HUES6 (cell line): Measurements from ENCODE around the gene DHH.

Source experiments
- H3K27ac ChIP-seq: 2 replicates; pipeline ENCODE4 v1.7.0; 2013; ENCODE audit warnings: low read depth, mild to moderate bottlenecking, low read length, inconsistent platforms
- H3K27me3 ChIP-seq: 2 replicates; pipeline ENCODE4 v1.6.1; 2013; ENCODE audit warnings: low read length; ENCODE audit not compliant: control insufficient read depth, insufficient read depth
- H3K36me3 ChIP-seq: 2 replicates; pipeline ENCODE4 v1.6.1; 2013; ENCODE audit warnings: low read length; ENCODE audit not compliant: control insufficient read depth, insufficient read depth
- H3K4me1 ChIP-seq: 2 replicates; pipeline ENCODE4 v1.6.1; 2013; ENCODE audit warnings: low read length; ENCODE audit not compliant: control insufficient read depth, insufficient read depth
- H3K4me3 ChIP-seq: 2 replicates; pipeline ENCODE4 v1.5.1; 2013; ENCODE audit warnings: low read depth, low read length
- H3K9ac ChIP-seq: one replicate; pipeline ENCODE4 v1.6.1; 2013; ENCODE audit warnings: mild to moderate bottlenecking, low read length
- H3K9me3 ChIP-seq: 2 replicates; pipeline ENCODE4 v1.6.1; 2013; ENCODE audit warnings: low read depth, low read length; ENCODE audit not compliant: control insufficient read depth, insufficient read depth

The DHH gene

DNA sequence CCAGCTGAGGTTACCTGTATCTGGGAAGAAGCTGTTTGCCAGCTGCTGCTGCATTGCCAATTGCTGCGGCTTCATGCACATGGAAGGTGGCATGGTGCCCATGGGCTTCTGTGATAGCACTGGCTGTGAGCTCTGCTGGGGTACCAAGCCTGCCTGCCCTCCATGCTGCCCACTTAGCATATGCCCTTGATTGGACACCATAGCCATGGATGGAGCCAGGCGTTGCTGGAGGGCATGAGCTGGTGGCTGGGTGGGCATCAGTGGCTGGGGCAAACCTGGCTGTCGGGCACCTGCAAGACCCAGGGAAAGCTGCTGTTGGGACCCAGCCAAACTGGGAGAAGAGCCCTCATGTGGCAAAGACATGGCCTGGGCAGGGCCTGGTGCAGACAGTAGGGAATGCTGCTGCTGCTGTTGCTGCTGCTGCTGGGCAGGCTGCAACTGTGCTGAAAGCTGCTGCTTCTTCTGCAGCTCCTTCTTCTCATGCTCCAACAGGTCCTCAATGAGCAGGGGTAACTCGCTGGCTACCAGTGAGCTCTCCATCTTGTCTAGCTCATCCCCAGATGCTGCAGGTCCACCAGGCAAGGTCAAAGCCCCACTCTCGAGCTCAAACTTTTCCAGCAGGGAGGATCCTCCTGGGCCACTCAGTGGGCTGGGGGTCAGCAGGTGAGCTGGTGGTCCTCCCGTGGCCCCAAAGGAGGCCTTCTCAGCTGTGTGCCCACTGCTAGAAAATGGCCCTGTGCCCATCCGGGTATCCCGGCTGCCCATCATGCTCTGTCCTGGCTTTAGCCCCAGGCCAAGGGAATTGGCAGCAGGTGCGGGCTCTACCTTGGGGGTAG lies 57.3 kb downstream of the DHH start:
- H3K4me1 ChIP-seq = no peaks in the 10 kb centered on the region
- H3K9me3 ChIP-seq = no peaks in the 10 kb centered on the region
- H3K27me3 ChIP-seq = no peaks in the 10 kb centered on the region
- H3K9ac ChIP-seq = no peak overlapping the region
- no peak overlapping the region for H3K27ac ChIP-seq
- peaks cover 95% of the 10 kb centered on the region for H3K36me3 ChIP-seq
- H3K4me3 ChIP-seq = no peak overlapping the region
